Adrenal gland (tissue), 5 donors: ENCODE measurements around the gene COL24A1.

ENCODE experiments used
- POLR2A ChIP-seq, 2 donors: fragments of 450-650 bp; IDR thresholded peaks; one replicate each; pipeline ENCODE4 v1.6.1; 2017; ENCODE audit warnings: antibody characterized with exemption in 2 of 2, mild to moderate bottlenecking in 2 of 2, moderate library complexity in 1 of 2
- TF ChIP-seq, protein P1 (sequence below), 6 experiments: fragments of 450-650 bp in 4 of 6; fragments of 200-600 bp in 2 of 6; sonication (generic) in 1 of 6; IDR thresholded peaks; 1 replicate in 5 of 6; 2 replicates in 1 of 6; pipeline versions ENCODE4 v1.5.1 to v1.8.0; 2016 to 2021; ENCODE audit warnings: antibody characterized with exemption in 6 of 6, mild to moderate bottlenecking in 2 of 6, moderate library complexity in 1 of 6
- donor health status: DM: no; HTN: no; CAD: no.

DNA sequence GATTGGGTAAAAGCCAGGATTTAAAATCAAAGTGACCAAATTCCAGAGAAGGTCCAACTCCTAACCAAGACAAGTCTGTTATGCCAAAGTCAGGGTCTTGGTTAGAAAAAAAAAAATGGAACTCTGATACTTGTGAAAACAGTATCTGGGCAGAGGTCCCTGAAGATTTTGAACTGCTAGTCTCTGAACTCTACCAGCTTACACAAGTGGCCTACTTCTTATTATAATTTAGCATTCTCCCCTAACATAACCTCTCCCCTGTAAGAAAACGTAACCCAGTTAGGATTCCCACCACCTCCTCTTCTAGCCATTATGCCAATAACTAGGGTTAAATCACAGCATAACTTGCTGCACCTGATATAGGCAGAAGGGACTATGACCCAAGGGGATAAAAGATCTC is 220.5 kb downstream of the COL24A1 start:
- TF ChIP-seq, protein P1, sequence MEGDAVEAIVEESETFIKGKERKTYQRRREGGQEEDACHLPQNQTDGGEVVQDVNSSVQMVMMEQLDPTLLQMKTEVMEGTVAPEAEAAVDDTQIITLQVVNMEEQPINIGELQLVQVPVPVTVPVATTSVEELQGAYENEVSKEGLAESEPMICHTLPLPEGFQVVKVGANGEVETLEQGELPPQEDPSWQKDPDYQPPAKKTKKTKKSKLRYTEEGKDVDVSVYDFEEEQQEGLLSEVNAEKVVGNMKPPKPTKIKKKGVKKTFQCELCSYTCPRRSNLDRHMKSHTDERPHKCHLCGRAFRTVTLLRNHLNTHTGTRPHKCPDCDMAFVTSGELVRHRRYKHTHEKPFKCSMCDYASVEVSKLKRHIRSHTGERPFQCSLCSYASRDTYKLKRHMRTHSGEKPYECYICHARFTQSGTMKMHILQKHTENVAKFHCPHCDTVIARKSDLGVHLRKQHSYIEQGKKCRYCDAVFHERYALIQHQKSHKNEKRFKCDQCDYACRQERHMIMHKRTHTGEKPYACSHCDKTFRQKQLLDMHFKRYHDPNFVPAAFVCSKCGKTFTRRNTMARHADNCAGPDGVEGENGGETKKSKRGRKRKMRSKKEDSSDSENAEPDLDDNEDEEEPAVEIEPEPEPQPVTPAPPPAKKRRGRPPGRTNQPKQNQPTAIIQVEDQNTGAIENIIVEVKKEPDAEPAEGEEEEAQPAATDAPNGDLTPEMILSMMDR (IDR thresholded peaks at IDR 0.05) = no peak
- no peak for TF ChIP-seq POLR2A (IDR thresholded peaks at IDR 0.05)
